ENCODE data around the gene DDX1. TPM values are rescaled to one million over a fixed set of nuclear protein-coding genes. Genes with fewer than 3 reads are reported as not detected.
A peak's percentile ranks its signal among the peaks of the same experiment; 100 is the strongest.

DDX1 gene
- total RNA-seq, 1 experiment from 2014 or later, result 163 TPM

DNA sequence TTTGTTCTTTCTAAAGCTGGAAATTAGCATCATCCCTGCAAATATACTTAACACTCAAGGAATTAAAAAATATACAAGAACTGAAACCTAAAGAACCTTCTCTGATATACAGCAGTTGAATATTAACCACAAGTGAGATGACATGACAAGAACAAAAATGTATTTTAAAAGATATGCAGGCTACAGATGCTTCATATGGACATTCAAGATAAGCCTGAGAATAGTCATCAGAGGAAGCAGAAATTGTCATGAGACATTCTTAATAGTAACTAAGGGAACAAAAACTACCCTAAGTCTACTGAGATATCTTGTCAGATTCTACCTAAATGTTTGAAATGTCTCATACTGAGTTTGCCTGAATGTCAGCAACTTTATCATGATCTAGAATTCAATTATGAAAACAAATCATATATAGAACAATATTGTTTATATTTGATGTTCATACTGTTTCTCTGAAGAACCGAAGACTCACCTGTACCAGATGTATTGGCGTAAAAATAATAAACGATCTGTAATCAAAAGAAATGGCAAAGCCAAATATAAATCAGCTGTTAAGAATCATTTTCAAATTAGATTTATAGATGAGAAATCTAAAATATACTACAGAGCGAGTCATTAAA lies 35.2 kb upstream of the DDX1 start:
- Histone ChIP-seq H3K4me3 (ENCODE audit: low read depth, low read length) (no peak overlapping the region), H3K4me1 (peaks cover 12% of the 10 kb centered on the region), H3K36me3 (ENCODE audit: control insufficient read depth, insufficient read depth, low read length) (peaks cover 1% of the 10 kb centered on the region; the same call in 1 of the 2 replicates), H3K27me3 (replicated peaks; ENCODE audit: control insufficient read depth, insufficient read depth, low read length) (no peaks in the 10 kb centered on the region), H3K9me3 (no peaks in the 10 kb centered on the region)
- Mint-ChIP-seq H3K36me3 (ENCODE audit: insufficient read depth, unreplicated experiment) (peaks cover 6% of the 10 kb centered on the region), H3K27me3 (ENCODE audit: insufficient read depth, unreplicated experiment) (no peaks in the 10 kb centered on the region), H3K9me3 (ENCODE audit: unreplicated experiment) (no peaks in the 10 kb centered on the region), H3K4me1 (ENCODE audit: low read depth, unreplicated experiment) (no peaks in the 10 kb centered on the region), H3K27ac (ENCODE audit: unreplicated experiment) (no peak overlapping the region), H3K4me3 (ENCODE audit: unreplicated experiment) (no peak overlapping the region)
- DNase-seq, result no peak
- intact Hi-C loops (cut with micrococcal nuclease; ENCODE audit: unreplicated experiment), result no loop called here
- ChIA-PET CTCF (no interaction called here), POLR2A (no interaction called here)
- no TSS peak for BruUV-seq (replicated peaks)
- TF ChIP-seq, protein P1, sequence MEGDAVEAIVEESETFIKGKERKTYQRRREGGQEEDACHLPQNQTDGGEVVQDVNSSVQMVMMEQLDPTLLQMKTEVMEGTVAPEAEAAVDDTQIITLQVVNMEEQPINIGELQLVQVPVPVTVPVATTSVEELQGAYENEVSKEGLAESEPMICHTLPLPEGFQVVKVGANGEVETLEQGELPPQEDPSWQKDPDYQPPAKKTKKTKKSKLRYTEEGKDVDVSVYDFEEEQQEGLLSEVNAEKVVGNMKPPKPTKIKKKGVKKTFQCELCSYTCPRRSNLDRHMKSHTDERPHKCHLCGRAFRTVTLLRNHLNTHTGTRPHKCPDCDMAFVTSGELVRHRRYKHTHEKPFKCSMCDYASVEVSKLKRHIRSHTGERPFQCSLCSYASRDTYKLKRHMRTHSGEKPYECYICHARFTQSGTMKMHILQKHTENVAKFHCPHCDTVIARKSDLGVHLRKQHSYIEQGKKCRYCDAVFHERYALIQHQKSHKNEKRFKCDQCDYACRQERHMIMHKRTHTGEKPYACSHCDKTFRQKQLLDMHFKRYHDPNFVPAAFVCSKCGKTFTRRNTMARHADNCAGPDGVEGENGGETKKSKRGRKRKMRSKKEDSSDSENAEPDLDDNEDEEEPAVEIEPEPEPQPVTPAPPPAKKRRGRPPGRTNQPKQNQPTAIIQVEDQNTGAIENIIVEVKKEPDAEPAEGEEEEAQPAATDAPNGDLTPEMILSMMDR (IDR thresholded peaks at IDR 0.05; ENCODE audit: insufficient read depth in 1 of 2, low read depth in 1 of 2, low read length in 1 of 2, severe bottlenecking in 1 of 2, unreplicated experiment in 1 of 2), result no peak

DNA sequence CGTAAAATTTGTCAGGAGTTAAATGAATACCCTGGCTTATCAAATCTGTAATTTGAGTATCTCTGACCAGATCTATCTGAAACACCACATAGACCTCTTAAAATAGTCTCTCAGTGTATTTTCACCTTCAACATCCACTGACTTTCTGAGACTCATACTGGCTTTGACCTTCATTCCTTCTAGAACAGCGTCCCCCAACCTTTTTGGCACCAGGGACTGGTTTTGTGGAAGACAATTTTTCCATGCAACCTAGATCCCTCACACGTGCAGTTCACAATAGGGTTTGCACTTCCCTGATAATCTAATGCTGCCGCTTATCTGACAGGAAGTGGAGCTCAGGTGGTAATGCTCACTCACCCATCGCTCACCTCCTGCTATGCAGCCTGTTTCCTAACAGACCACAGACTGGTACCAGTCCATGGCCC lies 33.8 kb upstream of the DDX1 start:
- Histone ChIP-seq H3K9me3 (no peaks in the 10 kb centered on the region), H3K36me3 (ENCODE audit: control insufficient read depth, insufficient read depth, low read length) (no peaks in the 10 kb centered on the region), H3K4me1 (peaks cover 12% of the 10 kb centered on the region), H3K4me3 (ENCODE audit: low read depth, low read length) (no peak overlapping the region), H3K27me3 (replicated peaks; ENCODE audit: control insufficient read depth, insufficient read depth, low read length) (no peaks in the 10 kb centered on the region)
- no peaks in the 10 kb centered on the region for H3K27me3 Mint-ChIP-seq (ENCODE audit: insufficient read depth, unreplicated experiment)
- no peaks in the 10 kb centered on the region for H3K9me3 Mint-ChIP-seq (ENCODE audit: unreplicated experiment)
- no peak for DNase-seq
- no TSS peak for BruUV-seq (replicated peaks)
- no peak overlapping the region for H3K27ac Mint-ChIP-seq (ENCODE audit: unreplicated experiment)
- intact Hi-C loops (cut with micrococcal nuclease; ENCODE audit: unreplicated experiment), result no loop called here
- peaks cover 6% of the 10 kb centered on the region for H3K4me1 Mint-ChIP-seq (ENCODE audit: low read depth, unreplicated experiment)
- ChIA-PET CTCF (interaction anchor here (0.6 kb wide), 1 partner anchor 19 kb away, joined by 3 read pairs; no protein-coding TSS in a partner anchor), POLR2A (no interaction called here)
- H3K36me3 Mint-ChIP-seq (ENCODE audit: insufficient read depth, unreplicated experiment), result no peaks in the 10 kb centered on the region
- TF ChIP-seq, protein P1 (IDR thresholded peaks at IDR 0.05; ENCODE audit: insufficient read depth in 1 of 2, low read depth in 1 of 2, low read length in 1 of 2, severe bottlenecking in 1 of 2, unreplicated experiment in 1 of 2), result no peak
- no peak overlapping the region for H3K4me3 Mint-ChIP-seq (ENCODE audit: unreplicated experiment)

DNA sequence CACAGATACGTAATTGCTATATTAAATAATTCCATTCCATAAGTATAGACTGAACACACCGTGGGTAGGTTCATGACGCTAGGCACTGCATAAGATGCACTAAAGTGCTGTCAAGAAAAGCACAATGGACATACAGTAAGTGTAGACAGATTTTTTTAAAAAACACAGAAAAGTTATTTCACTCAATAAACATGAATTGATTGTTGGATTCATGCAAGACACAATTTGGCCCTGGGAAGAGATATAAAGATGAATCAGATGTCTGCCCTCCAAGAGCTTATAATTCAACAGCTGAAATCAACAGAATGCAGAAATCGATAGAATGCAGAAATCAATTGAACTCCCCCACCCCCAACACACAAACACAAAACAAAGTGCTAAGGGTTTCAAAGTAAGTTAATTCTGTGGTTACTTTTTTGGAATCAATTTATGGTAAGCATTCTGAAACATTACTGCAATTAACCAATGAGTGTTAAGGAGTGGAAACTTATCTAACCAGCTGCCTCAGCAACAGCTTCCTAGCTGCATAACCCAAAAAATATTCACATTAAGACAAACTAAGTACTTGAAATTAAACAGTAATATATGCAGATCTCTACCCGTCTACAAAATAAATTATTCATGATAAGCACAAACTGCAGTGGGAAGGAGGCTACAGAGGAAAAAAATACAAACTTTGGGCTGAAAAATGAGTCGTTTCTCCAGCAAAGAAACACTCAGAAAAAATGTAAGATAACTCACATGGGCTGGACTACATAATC lies 32.1 kb upstream of the DDX1 start:
- Mint-ChIP-seq H3K4me3 (ENCODE audit: unreplicated experiment) (peak overlapping the region; percentile 79), H3K9me3 (ENCODE audit: unreplicated experiment) (no peaks in the 10 kb centered on the region), H3K27me3 (ENCODE audit: insufficient read depth, unreplicated experiment) (no peaks in the 10 kb centered on the region), H3K36me3 (ENCODE audit: insufficient read depth, unreplicated experiment) (no peaks in the 10 kb centered on the region), H3K27ac (ENCODE audit: unreplicated experiment) (no peak overlapping the region), H3K4me1 (ENCODE audit: low read depth, unreplicated experiment) (peaks cover 12% of the 10 kb centered on the region)
- intact Hi-C loops (cut with micrococcal nuclease; ENCODE audit: unreplicated experiment), result no loop called here
- H3K27me3 ChIP-seq (replicated peaks; ENCODE audit: control insufficient read depth, insufficient read depth, low read length), result no peaks in the 10 kb centered on the region
- no peaks in the 10 kb centered on the region for H3K9me3 ChIP-seq
- TF ChIP-seq, protein P1 (IDR thresholded peaks at IDR 0.05; ENCODE audit: insufficient read depth in 1 of 2, low read depth in 1 of 2, low read length in 1 of 2, severe bottlenecking in 1 of 2, unreplicated experiment in 1 of 2), result no peak
- no TSS peak for BruUV-seq (replicated peaks)
- ChIA-PET CTCF (interaction anchor here (1.4 to 2.9 kb wide), 2 partner anchors 13 to 18 kb away, joined by 4 to 20 read pairs; no protein-coding TSS in a partner anchor), POLR2A (no interaction called here)
- peak overlapping the region; percentile 91; the same call in 1 of the 2 replicates for H3K4me3 ChIP-seq (ENCODE audit: low read depth, low read length)
- DNase-seq, result no peak
- peaks cover 12% of the 10 kb centered on the region for H3K4me1 ChIP-seq
- no peaks in the 10 kb centered on the region for H3K36me3 ChIP-seq (ENCODE audit: control insufficient read depth, insufficient read depth, low read length)

Measured in Caco-2 (cell line).